Measurements from ENCODE around the gene REEP1.

DNA sequence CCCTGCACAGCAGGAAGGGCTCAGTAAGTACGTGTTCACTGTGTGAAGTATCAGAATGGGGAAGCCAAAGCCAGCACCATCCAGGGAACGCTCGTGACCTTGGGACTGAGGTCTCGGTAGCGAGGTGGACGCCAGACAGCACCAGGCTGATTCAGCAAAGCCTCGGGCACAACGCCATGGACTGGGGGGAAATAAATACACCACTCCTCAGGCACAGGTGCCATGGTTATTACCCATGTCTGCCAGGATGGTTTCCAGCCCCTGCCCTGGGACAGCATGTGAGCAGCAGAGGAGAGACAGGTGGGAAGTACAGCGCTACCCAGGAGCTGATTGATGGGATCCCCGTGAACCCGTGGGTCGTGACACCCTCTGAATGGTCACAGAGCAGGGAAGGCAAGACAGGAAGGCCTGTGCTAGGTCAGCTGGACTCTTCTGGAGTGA lies 53.0 kb downstream of the REEP1 start:
- TF ChIP-seq, protein P1, sequence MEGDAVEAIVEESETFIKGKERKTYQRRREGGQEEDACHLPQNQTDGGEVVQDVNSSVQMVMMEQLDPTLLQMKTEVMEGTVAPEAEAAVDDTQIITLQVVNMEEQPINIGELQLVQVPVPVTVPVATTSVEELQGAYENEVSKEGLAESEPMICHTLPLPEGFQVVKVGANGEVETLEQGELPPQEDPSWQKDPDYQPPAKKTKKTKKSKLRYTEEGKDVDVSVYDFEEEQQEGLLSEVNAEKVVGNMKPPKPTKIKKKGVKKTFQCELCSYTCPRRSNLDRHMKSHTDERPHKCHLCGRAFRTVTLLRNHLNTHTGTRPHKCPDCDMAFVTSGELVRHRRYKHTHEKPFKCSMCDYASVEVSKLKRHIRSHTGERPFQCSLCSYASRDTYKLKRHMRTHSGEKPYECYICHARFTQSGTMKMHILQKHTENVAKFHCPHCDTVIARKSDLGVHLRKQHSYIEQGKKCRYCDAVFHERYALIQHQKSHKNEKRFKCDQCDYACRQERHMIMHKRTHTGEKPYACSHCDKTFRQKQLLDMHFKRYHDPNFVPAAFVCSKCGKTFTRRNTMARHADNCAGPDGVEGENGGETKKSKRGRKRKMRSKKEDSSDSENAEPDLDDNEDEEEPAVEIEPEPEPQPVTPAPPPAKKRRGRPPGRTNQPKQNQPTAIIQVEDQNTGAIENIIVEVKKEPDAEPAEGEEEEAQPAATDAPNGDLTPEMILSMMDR (IDR thresholded peaks at IDR 0.05), result no peak
- TF ChIP-seq POLR2A (IDR thresholded peaks at IDR 0.05), result no peak

Data from testis (tissue), 2 donors.